B cell (primary cell): ENCODE measurements around the gene FAM78B. TPM values are rescaled to one million over a fixed set of nuclear protein-coding genes. Genes with fewer than 3 reads are reported as not detected.

Experiments
- ATAC-seq: fragments of 200-7000 bp; cut with Tn5 transposase; one replicate; pipeline ENCODE4 v1.10.0; 2021; ENCODE audit warnings: low read depth, mild to moderate bottlenecking, moderate number of reproducible peaks, moderate library complexity
- CTCF ChIA-PET: fragments of 350-600 bp; sonication (Branson Sonifier 250); formaldehyde crosslinking; loops from one replicate; lab custom pipeline; 2021; ENCODE audit warnings: antibody characterized with exemption, inconsistent platforms; lab: Charles Lee
- POLR2A ChIA-PET: fragments of 350-600 bp; sonication (Branson Sonifier 250); formaldehyde crosslinking; loops from one replicate; lab custom pipeline; 2021; ENCODE audit warnings: antibody characterized with exemption; lab: Charles Lee
- DNase-seq: peaks from one replicate; pipeline ENCODE4 v3.0.0; 2013
- H2AFZ ChIP-seq: 2 replicates; pipeline ENCODE4 v1.6.1; 2012; ENCODE audit warnings: mild to moderate bottlenecking, low read depth, low read length; ENCODE audit not compliant: insufficient read depth, poor library complexity, severe bottlenecking
- H3K27ac ChIP-seq, 2 donors: 1 replicate in 1 of 2; 2 replicates in 1 of 2; pipeline ENCODE4 v1.5.1; 2012 to 2013; ENCODE audit warnings: low read length in 2 of 2, mild to moderate bottlenecking in 2 of 2, moderate library complexity in 1 of 2
- H3K27me3 ChIP-seq, 4 experiments: fragments of 200-600 bp in 1 of 4; sonication (generic) in 1 of 4; replicated peaks in 1 of 4; 1 replicate in 2 of 4; 2 replicates in 2 of 4; pipeline versions ENCODE4 v1.6.1 to v1.7.0; 2013 to 2016; ENCODE audit warnings: low read length in 3 of 4, mild to moderate bottlenecking in 2 of 4, mixed read lengths in 1 of 4, moderate library complexity in 1 of 4; ENCODE audit not compliant: insufficient read depth in 4 of 4, control insufficient read depth in 3 of 4; ENCODE audit errors: control extremely low read depth in 1 of 4
- H3K36me3 ChIP-seq, 2 experiments: replicated peaks in 1 of 2; 1 replicate in 1 of 2; 2 replicates in 1 of 2; pipeline versions ENCODE4 v1.6.1 to v1.7.1; 2013; ENCODE audit warnings: low read length in 1 of 2; ENCODE audit not compliant: insufficient read depth in 2 of 2, control insufficient read depth in 1 of 2; ENCODE audit errors: control extremely low read depth in 1 of 2, extremely low read depth in 1 of 2
- H3K4me1 ChIP-seq, 2 donors: fragments of 200-600 bp in 1 of 2; sonication (generic) in 1 of 2; 1 replicate in 1 of 2; 2 replicates in 1 of 2; pipeline versions ENCODE4 v1.5.1 to v1.6.1; 2013 to 2017; ENCODE audit warnings: low read length in 2 of 2; ENCODE audit not compliant: control insufficient read depth in 2 of 2, insufficient read depth in 2 of 2
- H3K4me2 ChIP-seq: replicated peaks from 2 replicates; pipeline ENCODE3; 2012; ENCODE audit warnings: mild to moderate bottlenecking, low read depth, low read length; ENCODE audit not compliant: poor library complexity, severe bottlenecking
- H3K4me3 ChIP-seq, 5 experiments: fragments of 200-600 bp in 1 of 5; sonication (generic) in 1 of 5; 1 replicate in 3 of 5; 2 replicates in 2 of 5; pipeline versions ENCODE4 v1.5.1 to v1.7.0; 2011 to 2016; ENCODE audit warnings: low read length in 4 of 5, mild to moderate bottlenecking in 4 of 5, low read depth in 2 of 5, control low read depth in 1 of 5, moderate library complexity in 1 of 5; ENCODE audit not compliant: insufficient read depth in 1 of 5; ENCODE audit errors: control extremely low read depth in 1 of 5, extremely low read depth in 1 of 5
- H3K79me2 ChIP-seq: fragments of 200-600 bp; sonication (generic); one replicate; pipeline ENCODE4 v1.6.0; 2016; ENCODE audit warnings: low read length; ENCODE audit not compliant: control insufficient read depth, insufficient read depth
- H3K9ac ChIP-seq: fragments of 200-600 bp; sonication (generic); 2 replicates; pipeline ENCODE4 v1.6.1; 2017; ENCODE audit warnings: mild to moderate bottlenecking, low read length, moderate library complexity
- H3K9me3 ChIP-seq, 3 donors: one replicate each; pipeline versions ENCODE4 v1.6.1 to v1.7.1; 2013; ENCODE audit warnings: low read length in 2 of 3; ENCODE audit not compliant: control insufficient read depth in 2 of 3, insufficient read depth in 1 of 3; ENCODE audit errors: control extremely low read depth in 1 of 3
- H4K20me1 ChIP-seq: 2 replicates; pipeline ENCODE4 v1.6.0; 2012; ENCODE audit warnings: mild to moderate bottlenecking, low read length; ENCODE audit not compliant: insufficient read depth, control insufficient read depth, poor library complexity, severe bottlenecking
- H3K27ac Mint-ChIP-seq: one replicate; pipeline ENCODE4 v1.8.0; 2021; ENCODE audit warnings: mixed read lengths
- H3K27me3 Mint-ChIP-seq: one replicate; pipeline ENCODE4 v1.8.0; 2021; ENCODE audit warnings: mixed read lengths
- H3K4me1 Mint-ChIP-seq: one replicate; pipeline ENCODE4 v1.8.0; 2021; ENCODE audit warnings: mixed read lengths
- H3K4me3 Mint-ChIP-seq: one replicate; pipeline ENCODE4 v1.8.0; 2021; ENCODE audit warnings: mixed read lengths
- H3K9me3 Mint-ChIP-seq: one replicate; pipeline ENCODE4 v1.8.0; 2022; ENCODE audit warnings: mixed read lengths; ENCODE audit not compliant: insufficient read depth
- CTCF ChIP-seq: fragments of 200-600 bp; IDR thresholded peaks from one replicate; pipeline ENCODE4 v1.8.0; 2022; ENCODE audit warnings: antibody characterized with exemption, mild to moderate bottlenecking
- EZH2 ChIP-seq: IDR thresholded peaks from 2 replicates; pipeline ENCODE4 v1.6.1; 2012; ENCODE audit warnings: borderline replicate concordance, low read depth, mild to moderate bottlenecking, moderate library complexity, low read length; ENCODE audit not compliant: insufficient read depth, poor library complexity, severe bottlenecking
- WGBS: methylation state at CpG from one replicate; pipeline ENCODE4 v1.1.5; 2013; ENCODE audit warnings: missing lambda C conversion rate; ENCODE audit not compliant: insufficient coverage; 5-methylcytosine and 5-hydroxymethylcytosine counted together
- intact Hi-C: fragments of 100-400 bp; cut with micrococcal nuclease; formaldehyde crosslinking; loops from one replicate; pipeline ENCODE4 v1.10.0; 2022
- polyA plus RNA-seq: library from polyadenylated mRNA; depleted of rRNA; stranded (reverse); fragments of >200 nt; gene quantifications from 2 replicates; pipeline ENCODE4 v1.2.3, GENCODE V29; 2012
- total RNA-seq, 2 donors: library from RNA; stranded (reverse); fragments of 120-200 nt in 1 of 2; gene quantifications; 1 replicate in 1 of 2; 2 replicates in 1 of 2; pipeline versions ENCODE4 v1.2.3 to v1.2.4, GENCODE V29; 2013 to 2022

The FAM78B gene
- total and polyA plus RNA-seq, 2 donors (not counting 1 experiment from before 2014, with no cell fraction given): 0.22 to 0.81 TPM

GRCh38 chr1:166031932-166032571 is 134.7 kb downstream of the FAM78B start:
- ChIA-PET POLR2A (no interaction called here), CTCF (no interaction called here)
- H3K4me3 Mint-ChIP-seq: no peak overlapping the region
- no peak overlapping the region for H3K9ac ChIP-seq
- H3K9me3 ChIP-seq: peaks cover 0 to 3% (median 0%) of the 10 kb centered on the region in 3 donors
- H3K27me3 Mint-ChIP-seq: peaks cover 26% of the 10 kb centered on the region
- H3K79me2 ChIP-seq: no peaks in the 10 kb centered on the region
- no peak for DNase-seq
- H3K4me2 ChIP-seq: no peak overlapping the region
- no peaks in the 10 kb centered on the region for H3K36me3 ChIP-seq
- H3K4me3 ChIP-seq: no peak overlapping the region
- H4K20me1 ChIP-seq: no peaks in the 10 kb centered on the region
- H3K27ac Mint-ChIP-seq: no peak overlapping the region
- no CpG with 5 or more reads among the region's 1 CpG for WGBS
- intact Hi-C loops: no loop called here
- TF ChIP-seq EZH2 (no peak), CTCF (no peak)
- H3K27me3 ChIP-seq: peaks cover 0 to 6% (median 0%) of the 10 kb centered on the region in 4 experiments
- no peaks in the 10 kb centered on the region for H3K4me1 Mint-ChIP-seq
- ATAC-seq: no peak
- H2AFZ ChIP-seq: no peak overlapping the region
- no peaks in the 10 kb centered on the region for H3K9me3 Mint-ChIP-seq
- no peaks in the 10 kb centered on the region for H3K4me1 ChIP-seq
- no peak overlapping the region for H3K27ac ChIP-seq

GRCh38 chr1:166029196-166029945 is 137.4 kb downstream of the FAM78B start:
- no peak for TF ChIP-seq EZH2
- no peak for TF ChIP-seq CTCF
- Histone ChIP-seq H3K4me3 (no peak overlapping the region), H3K27me3 (peaks cover 0 to 6% (median 1%) of the 10 kb centered on the region in 4 experiments), H2AFZ (no peak overlapping the region), H3K9ac (no peak overlapping the region), H4K20me1 (no peaks in the 10 kb centered on the region), H3K36me3 (no peaks in the 10 kb centered on the region), H3K4me2 (no peak overlapping the region), H3K27ac (no peak overlapping the region), H3K9me3 (no peaks in the 10 kb centered on the region), H3K4me1 (no peaks in the 10 kb centered on the region), H3K79me2 (no peaks in the 10 kb centered on the region)
- intact Hi-C loops: no loop called here
- 89% methylated on average over 4 of the region's 4 CpGs for WGBS
- H3K9me3 Mint-ChIP-seq: no peaks in the 10 kb centered on the region
- no peaks in the 10 kb centered on the region for H3K4me1 Mint-ChIP-seq
- ChIA-PET POLR2A (no interaction called here), CTCF (no interaction called here)
- ATAC-seq: no peak
- H3K27me3 Mint-ChIP-seq: peaks cover 29% of the 10 kb centered on the region
- H3K4me3 Mint-ChIP-seq: no peak overlapping the region
- no peak overlapping the region for H3K27ac Mint-ChIP-seq
- DNase-seq: no peak
